Stimulated activated CD4-positive, alpha-beta T cell treated with anti-CD3 and anti-CD28 coated beads, Interleukin-1b, Interleukin-23, amount 100 ng/mL, for 1 hour (primary cell): ENCODE results near the gene SLC41A3.

ENCODE experiments used
- DNase-seq, 2 donors: peaks; one replicate each; pipeline ENCODE4 v3.0.0-alpha.2; 2020; ENCODE audit warnings: low read depth in 2 of 2

The SLC41A3 gene

GRCh38 chr3:126083913-126084767 lies at the start of gene SLC41A3:
SLC41A3 (minus strand) TSS chr3:126084124; CDS start chr3:126068219, 15,905 bp downstream.
- peak; percentile 47 to 79 for DNase-seq

GRCh38 chr3:126133606-126134005 lies 49.7 kb upstream of the SLC41A3 start:
- no peak for DNase-seq

- no peak for DNase-seq
Observed at GRCh38 chr3:126132751-126133511, 49.0 kb upstream of the SLC41A3 start.

GRCh38 chr3:126131881-126132750 lies 48.2 kb upstream of the SLC41A3 start:
- DNase-seq = no peak

- no peak for DNase-seq
Observed at GRCh38 chr3:126130981-126131745, 47.2 kb upstream of the SLC41A3 start.

GRCh38 chr3:126130081-126130855 lies 46.3 kb upstream of the SLC41A3 start:
- DNase-seq = no peak

GRCh38 chr3:126129398-126129891 lies 45.5 kb upstream of the SLC41A3 start:
- no peak for DNase-seq

- no peak for DNase-seq
Observed at GRCh38 chr3:126128504-126129397, 44.8 kb upstream of the SLC41A3 start.

- no peak for DNase-seq
Observed at GRCh38 chr3:126127904-126128303, 44.0 kb upstream of the SLC41A3 start.

- no peak for DNase-seq
Observed at GRCh38 chr3:126127452-126127851, 43.5 kb upstream of the SLC41A3 start.

- no peak for DNase-seq
Observed at GRCh38 chr3:126126811-126127431, 43.0 kb upstream of the SLC41A3 start.

- no peak for DNase-seq
Observed at GRCh38 chr3:126126286-126126685, 42.4 kb upstream of the SLC41A3 start.

GRCh38 chr3:126125781-126126251 lies 41.9 kb upstream of the SLC41A3 start:
- DNase-seq = no peak

GRCh38 chr3:126125341-126125740 lies 41.4 kb upstream of the SLC41A3 start:
- no peak for DNase-seq

GRCh38 chr3:126124896-126125295 lies 41.0 kb upstream of the SLC41A3 start:
- no peak for DNase-seq

- DNase-seq = no peak
Observed at GRCh38 chr3:126124148-126124868, 40.4 kb upstream of the SLC41A3 start.

- no peak for DNase-seq
Observed at GRCh38 chr3:126121632-126122031, 37.7 kb upstream of the SLC41A3 start.

- no peak for DNase-seq
Observed at GRCh38 chr3:126121074-126121473, 37.1 kb upstream of the SLC41A3 start.
